GM04504 (cell line): Measurements from ENCODE around the gene ANKRD34A.

Experiments
- DNase-seq: peaks from one replicate; pipeline ENCODE4 v3.0.0-alpha.2; 2012; ENCODE audit warnings: low read depth

Gene ANKRD34A

DNA sequence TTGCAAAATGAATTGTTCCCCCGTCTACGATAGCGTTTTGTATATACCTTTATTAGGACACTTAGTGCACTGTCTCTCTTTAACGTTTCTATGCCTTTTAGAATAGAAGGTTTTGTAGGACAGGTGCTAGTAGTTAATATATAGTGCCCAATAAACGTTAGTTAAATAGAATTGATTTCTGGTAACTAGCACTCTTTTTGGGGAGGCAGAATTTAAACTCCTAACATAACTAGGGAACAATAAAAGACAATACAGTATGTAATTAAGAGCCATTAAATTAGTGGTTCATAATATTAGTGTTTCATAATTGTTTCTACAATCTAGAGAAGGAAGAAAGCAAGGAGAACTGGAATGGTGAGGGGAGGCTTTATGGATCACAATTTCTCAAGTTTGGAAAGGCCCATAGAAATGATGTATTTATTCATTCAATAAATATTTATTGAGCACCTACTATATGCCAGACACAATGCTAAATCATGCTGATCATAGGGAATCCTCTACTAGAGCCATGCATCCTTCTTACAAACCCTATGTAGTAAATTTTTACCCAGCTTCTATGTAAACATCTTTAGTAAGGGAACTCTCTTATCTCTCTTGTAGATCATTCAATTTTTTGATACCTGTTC, 857 bp upstream of the ANKRD34A start:
- no peak for DNase-seq

DNA sequence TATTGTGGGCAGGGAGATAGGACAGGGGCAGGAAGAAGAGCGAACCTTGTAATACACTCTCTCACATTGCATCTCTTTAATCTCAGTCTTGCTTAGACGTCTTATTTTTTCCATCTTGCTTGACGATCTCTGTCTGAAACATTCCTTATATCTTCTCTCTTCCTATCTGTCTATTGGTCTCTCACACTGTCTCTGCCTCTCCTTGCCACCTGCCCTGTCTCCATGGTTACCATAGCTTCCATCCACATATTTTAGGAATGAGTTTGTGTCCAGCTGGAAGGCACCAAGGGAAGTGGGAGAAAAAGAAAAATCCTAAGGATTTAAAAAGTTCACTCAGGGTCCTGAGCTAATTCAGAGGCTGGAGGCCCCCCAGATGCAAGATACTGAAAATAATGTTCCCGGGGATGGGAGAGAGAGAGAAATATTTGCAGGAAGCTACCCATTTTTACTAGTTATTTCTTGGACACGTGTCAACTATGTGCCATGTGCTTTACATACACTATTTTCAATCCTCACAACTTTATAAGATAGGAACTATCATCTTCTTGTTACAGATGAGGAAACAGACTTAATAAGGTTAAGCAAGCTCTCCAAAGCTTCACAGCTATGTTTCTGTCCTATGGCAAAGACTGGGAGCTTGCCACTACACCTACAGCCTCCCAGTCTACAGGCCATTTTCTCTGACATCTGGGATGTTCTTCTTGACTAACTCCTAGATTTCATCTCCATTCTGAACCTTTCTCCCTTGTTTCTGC, 933 bp downstream of the ANKRD34A start:
- DNase-seq = no peak

DNA sequence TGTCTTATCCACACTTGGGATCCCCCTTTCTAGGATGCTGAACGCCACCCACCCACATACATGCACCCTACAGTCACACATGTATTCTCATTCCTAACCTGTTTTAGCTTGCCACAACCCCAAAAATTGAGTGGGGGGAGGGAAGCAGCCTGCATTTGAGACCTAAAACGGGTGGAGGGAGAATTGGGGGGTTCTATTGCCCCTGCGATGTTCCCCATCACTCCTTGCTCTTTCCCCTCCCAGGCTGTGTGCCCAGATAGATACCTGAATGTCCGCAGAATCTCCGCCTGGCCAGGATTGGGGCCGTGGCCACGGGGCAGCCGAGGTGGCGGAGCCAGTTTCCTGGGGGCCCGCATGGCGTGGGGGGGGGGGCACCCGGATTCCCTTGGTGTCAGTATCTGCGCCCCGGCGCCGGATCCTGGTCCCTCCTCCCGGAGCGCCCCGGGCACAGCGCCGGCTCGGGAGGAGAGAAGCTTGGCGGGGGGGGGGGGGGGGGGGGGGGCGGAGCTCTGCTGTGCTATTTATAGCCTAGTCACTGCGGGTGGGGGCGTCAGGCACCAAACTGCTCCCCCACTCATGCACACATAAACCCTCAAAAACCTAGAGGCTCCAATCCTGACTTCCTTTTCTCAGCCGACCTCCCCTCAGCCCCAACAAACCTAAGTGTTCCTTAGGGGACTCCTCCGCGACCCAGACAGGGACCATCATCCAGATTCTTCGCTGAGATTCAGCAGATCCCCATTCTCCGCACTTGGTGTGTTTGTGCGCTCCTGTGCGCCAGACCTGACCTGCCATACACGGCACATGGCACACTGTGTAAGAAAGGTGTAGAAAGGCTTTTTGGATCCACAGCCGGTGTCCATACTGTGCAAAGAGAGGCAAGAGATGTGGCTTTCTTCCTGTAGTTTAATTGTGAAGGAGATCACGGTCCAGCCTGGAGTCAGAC, 1.9 kb downstream of the ANKRD34A start:
- no peak for DNase-seq

DNA sequence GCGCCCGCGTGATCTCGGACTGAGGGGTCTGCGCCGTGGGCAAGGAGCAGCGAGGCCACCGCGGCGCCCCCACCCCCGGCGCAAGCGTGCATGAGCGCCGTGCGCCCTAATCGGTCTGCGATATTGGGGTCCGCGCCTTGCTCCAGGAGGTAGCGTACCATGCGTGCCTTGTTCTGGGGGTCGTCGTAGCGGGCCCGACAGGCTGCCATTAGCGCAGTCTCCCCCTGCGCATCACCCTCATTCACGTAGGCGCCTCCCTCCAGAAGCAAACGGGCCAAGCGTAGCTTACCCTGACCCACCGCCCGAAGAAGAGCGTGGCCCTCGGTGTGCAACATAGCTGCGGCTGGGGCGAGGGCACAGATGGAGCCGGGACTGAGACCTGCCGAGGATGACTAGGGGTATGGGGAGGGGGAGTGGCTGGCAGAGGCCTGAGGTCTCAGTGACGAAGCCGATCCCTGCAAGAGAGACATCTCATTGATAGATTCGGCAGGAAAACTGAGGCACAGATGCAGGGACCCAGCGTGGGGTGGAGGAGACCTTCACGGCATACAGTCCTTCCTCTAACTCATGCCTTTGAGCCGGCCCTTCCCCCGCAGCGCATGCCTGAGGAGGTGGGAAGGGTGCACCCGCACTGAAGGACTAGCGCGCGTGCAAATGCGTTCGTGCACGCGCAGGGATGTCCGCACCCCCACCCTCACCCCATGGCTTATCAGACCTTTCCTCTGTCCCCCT, 2.8 kb downstream of the ANKRD34A start:
- no peak for DNase-seq

DNA sequence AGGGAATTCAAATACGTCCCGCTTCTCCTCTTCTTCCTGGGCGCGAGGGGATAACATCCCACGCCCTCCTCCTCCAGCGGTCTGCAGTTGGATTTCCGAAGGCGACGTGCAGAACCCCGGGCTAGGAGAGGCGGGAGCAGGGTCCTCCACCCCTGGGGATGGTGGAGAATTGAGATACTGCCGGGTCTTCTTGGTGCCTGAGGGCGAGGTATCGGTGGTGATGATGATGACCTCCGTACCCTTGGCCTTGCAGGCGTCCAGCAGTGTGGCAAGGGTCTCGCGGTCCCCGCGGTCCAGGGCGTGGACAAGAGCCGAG, 3.3 kb downstream of the ANKRD34A start:
- DNase-seq = no peak

DNA sequence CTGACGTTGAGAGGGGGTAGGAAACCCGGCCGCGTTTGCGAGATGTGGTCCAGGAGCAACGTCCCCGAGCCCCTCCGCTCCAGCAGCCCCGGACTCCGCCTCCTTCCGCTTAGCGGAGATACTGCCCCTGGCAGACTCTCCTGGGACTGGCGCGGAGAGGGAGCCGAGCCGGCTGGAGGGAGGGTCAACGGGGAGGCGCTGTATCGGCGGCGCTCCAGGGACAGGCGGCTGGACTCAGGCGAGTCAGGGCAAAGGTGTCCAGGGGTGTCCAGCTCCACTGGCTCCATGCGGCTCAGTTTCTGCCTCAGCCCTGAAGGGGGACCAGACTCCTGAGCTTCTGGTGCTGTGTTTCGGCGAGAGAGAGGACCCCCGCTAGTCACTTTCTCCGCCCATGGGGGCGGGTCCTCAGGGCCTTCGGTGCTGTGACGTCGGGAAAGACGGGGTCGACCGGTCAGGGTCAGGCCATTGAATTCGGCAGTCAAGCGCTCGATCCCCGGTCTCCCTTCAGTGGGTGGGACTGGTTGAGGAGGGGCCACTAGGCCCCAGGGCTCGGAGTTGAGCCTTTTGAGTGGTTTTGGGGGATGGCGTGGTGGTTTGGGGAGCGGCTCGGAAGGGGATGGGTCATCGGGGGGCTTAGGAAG, 3.8 kb downstream of the ANKRD34A start:
- DNase-seq = no peak

DNA sequence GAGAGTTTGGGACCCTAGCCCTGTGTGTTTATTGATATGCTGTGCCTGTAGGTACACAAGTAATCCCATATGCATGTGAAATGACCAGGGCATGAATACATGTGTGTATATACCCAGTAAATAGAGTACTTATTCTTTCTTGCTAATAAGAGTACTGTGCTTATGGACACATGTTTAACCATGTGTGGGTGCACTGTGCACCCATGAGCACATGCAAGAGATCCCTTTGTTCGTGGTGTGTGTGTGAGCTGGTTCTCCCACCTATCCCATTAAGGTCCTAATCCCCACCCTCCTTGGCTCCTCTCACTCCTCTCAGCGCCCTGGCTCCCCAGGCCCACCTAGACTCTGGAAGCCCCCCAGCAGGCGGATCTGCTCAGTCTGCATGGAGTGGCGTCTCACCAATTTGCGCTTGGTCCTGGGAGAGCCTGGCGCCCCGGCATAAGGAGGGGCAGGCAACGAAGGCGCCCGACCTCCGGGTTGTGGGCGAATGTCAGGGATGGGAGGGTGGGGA, 4.4 kb downstream of the ANKRD34A start:
- no peak for DNase-seq

DNA sequence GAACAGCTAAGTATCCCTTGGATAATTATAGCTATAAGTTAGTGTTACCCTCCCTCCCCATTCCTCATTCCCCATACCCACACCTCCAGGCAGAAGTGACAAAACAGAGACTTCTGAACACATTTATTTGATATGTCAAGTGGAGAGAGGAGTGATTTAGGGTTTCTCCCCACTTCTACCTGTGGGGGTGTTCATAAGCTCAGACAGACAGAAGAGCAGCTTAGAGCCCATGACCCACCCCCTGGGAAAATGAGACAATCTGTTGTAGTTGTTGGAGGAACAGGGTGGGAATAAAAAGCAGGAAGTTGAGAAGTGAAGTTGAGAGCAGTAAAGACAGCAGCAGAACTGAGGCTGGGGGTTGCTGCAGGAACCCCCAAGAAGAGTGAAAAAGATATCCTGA, 5.0 kb downstream of the ANKRD34A start:
- DNase-seq = no peak

DNA sequence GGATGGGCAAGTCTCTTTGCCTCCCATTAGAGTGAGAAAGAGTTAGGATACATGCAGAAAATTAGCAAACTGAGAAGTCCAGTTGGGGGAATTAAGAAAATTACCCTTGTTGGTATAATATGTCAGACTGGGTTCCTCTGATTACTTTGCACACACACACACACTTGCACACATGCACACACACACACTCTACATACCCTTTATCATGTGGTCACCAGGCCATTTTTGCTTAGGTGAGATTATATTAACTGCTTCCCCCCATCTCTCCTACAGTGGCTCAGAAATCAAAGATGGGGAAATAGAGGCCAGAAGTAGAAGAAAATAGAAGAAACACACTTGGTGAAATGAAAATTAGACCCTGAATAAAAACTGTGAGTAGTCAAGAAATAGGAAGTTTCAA, 5.6 kb downstream of the ANKRD34A start:
- no peak for DNase-seq

DNA sequence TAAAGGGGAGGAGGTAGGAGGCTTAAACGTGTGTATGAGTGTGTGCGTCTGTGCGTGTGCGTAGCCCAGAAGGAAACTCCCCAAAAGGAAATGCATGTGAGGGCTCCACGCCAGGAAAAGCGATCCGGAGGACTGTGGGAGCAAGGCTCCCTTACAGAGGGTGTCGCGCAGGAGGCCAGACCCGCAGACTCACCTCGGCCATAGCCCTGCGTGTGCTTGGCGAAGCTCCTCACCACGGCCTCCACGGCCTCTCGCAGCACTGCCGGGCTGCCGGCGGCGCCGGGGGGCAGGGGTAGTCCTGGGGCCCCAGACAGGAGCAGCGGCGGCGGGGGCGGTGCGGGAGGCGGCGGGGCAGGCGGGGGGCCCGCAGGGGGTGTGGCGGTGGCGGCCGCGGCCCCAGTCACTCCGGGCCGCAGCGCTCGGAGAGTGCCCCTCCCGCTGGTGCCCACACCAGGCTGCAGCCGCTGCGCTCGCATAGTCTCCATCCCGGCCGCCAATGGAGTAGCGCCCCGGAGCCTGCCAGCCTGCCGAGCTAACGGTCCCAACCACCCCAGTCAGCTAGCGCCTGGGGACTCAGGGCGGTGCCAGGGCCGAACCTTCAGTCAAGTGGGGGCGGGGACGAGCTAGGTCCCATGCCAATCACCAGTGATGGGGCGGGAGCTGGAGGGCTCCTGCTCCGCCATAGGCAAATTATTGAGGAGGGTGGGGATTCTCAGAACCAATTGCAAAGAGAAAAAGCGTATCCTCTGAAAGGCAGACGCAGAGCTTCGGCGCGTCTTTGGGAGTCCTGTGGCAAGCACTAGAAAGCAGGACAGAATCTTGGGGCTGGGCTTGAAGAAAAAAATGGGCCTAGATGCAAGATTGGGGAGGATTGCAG, 6.7 kb downstream of the ANKRD34A start, which contains the start of gene LIX1L:
TSS of gene LIX1L (minus strand) at position 575 of the 877 bp plus-strand sequence. CDS start at position 485, 90 bp downstream.
- peak; percentile 94 for DNase-seq

DNA sequence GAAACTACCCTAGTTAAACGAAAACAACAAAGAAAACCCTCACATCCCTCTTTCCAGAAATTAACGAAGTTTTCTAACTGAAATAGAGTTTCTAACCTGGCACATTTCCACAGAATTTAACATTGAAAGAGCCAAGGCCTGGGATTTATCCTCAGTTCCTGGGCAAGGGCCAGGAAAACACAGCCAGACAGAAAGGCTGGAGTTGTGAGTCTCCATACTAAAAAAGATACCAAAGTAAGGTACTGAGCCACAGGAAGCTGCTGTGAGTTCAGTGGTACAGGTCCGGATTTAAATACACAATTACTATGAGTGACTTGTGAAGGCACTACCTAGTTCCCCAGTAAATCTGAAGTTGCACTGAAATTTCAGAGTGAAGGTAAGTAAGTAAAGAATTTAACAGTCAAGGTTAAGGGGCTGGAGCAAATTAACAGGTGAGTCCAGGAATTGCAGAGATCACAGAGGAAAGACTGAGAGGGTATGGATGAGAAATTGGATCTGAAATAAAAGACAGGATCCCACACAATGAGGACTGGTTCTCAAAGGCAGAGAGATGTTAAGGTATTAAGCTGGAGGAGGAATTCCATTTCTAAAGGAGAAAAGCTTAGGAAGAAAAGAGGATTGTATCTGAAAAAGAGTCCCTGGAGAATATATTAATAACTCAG, 7.5 kb downstream of the ANKRD34A start:
- no peak for DNase-seq

DNA sequence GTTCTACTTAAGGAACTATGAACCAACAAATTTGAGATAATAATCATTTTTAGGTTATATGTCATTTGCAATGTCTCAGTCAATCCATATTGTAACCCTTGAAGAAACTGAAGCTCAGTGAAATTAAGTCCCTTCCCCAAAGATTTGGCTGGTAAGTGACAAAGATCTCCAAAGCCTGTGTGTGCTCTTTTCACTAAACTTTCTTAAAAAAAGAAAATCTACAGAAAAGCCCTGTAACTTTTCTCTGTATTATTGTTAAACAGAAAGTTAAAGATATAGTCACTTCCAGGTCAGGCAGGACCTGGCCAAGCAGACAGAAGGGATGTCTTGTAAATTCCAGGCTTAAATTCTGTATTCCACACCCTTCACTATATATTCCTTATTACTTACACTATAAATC, 8.0 kb downstream of the ANKRD34A start:
- DNase-seq = no peak

DNA sequence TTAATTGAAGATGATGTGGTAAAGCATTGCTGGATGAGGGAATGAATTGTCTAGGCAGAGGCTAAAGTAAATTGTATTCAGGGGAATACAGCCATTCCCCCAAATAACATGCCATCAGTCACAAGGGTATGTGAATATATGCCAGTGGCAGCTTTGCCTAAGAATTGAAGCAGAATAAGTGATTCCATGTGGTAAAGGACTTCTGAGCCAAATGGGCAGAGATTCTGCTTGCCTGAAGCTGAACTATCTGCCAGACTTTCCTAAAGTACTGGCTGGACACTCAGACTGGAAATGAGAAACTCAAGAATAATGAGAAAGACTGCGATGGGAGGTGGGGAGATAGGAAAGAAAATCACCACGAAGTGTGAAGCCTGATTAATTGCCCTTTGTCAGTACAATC, 8.9 kb downstream of the ANKRD34A start:
- no peak for DNase-seq

DNA sequence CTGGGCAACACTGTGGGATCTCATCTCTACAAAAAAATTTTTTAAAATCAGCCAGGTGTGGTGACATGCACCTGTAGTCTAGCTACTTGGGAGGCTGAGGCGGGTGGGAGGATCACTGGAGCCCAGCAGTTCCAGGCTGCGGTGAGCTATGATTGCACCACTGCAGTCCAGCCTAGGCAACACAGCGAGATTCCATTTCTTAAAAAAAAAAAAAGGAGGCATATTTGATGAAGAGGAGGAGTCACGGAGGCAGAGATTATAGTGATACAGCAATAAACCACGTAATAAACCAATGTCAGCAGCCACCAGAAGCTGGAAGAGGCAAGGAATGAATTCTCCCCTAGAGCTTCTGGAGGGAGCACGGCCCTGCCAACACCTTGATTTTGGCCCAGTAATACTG, 10.5 kb downstream of the ANKRD34A start:
- no peak for DNase-seq

DNA sequence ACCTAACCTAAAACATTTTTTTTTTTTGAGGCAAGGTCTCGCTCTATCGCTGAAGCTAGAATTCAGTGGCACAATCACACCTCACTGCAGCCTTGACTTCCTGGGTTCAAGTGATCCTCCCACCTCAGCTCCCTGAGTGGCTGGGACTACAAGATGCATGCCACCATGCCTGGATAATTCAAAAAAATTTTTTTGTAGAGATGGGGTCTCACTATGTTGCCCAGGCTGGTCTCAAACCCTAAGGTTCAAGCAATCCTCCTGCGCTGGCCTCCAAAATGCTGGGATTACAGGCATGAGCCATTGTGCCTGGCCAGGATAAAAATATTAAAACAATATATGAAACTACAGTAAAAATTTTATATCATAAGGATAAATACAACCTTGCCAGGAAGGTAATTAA, 11.5 kb downstream of the ANKRD34A start:
- no peak for DNase-seq

DNA sequence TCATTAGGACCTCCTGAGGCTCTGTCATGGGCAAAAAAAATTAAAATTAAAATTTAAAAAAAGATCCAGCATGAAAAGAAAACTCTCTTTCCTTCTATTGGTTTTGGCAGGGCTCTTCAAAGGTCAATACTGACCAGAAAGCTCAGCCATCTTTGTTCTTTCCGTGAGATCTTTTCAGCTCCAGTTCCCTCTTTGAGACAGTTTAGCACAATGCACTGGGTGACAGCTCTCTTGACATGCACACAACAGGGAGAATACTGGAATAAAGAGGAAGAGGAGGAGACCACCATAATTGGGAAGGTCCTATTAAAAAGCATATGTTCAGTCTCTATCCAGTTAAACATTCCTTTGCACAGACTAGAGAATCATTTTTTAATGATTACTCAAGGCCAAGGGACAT, 12.8 kb downstream of the ANKRD34A start:
- DNase-seq = no peak

DNA sequence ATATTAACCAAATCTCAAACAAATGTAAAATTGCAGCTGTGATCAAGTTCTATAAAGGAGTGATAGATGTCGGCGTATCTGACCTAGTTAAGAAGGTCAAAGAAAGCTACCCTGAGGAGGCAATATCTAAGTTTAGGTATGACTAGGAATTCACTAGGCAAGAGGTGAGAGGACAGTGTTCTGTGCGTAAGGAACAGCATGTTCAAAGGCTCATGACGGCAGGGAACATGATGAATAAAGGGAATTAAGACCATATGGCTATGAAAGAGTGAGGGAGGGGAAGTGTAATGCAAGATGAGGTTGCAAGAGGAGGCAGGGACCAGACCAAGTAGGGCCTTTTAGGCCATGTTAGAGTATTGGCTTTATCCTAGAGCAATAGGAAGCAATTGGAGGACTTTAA, 15.2 kb downstream of the ANKRD34A start:
- no peak for DNase-seq

DNA sequence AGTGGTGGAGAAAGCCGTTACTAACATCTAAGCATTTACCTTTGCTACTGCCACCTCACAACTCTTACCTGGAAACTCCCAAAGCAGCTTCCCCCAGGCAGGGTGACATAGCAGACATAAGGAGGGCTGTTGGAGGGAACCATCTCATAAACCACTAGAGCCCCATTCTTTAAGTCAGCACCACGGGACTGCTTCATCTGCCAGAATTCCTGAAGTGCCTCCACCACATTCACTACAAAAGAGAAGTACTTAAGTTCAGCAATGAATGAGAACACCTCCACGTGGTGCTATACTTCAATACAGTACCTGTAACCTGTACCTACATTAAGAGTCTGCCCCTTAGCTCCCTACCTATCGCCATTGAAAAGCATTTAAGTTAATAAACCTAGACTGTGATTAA, 16.8 kb downstream of the ANKRD34A start:
- DNase-seq = no peak

DNA sequence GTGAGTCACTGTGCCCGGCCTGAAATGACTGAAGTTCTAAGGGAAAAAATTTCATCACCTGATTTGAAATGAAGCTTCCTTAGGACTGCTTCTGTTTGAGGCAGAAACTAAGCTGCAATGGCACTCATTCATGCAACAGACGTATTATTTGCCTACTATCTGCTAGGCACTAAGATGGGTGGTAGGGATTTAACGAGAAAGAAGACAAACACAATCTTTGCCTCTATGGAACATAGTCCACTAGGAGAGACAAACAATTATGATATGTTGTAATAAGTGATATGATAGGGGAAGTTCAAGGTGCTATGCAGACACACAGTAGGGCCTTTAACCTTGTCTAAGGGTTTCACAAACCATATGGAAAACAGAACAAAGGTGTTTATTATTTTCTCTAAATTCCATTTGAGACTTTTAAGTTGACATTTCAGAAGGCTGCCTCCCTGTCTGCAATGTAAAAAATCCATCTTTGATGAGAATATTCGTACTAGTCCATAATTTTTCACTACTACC, 17.8 kb downstream of the ANKRD34A start:
- no peak for DNase-seq

DNA sequence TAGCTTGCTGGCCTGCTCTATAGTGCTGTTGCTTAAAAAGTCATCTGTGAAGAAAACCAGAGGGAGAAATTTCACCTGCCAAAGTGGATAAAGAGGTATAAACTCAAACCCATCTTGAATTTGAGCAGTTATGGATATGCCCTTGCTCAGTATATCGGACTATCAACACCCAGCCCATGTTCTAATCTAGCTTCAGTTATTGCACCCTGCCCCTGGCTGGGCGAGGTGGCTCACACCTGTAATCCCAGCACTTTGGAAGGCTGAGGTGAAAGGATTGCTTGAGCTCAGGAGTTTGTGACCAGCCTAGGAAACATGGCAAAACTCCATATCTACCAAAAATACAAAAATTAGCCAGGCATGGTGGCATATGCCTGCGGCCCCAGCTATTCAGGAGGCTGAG, 19.8 kb downstream of the ANKRD34A start:
- DNase-seq = no peak
